ENCODE results near the gene HLCS.

The HLCS gene

GRCh38 chr21:36766511-36766910 lies 200.0 kb downstream of the HLCS start:
- DNase-seq: no peak

- no peak for DNase-seq
These were observed 201.2 kb downstream of the HLCS start for GRCh38 chr21:36765229-36765628.

- no peak for DNase-seq
These were observed 203.2 kb downstream of the HLCS start for GRCh38 chr21:36763305-36763704.

DNA sequence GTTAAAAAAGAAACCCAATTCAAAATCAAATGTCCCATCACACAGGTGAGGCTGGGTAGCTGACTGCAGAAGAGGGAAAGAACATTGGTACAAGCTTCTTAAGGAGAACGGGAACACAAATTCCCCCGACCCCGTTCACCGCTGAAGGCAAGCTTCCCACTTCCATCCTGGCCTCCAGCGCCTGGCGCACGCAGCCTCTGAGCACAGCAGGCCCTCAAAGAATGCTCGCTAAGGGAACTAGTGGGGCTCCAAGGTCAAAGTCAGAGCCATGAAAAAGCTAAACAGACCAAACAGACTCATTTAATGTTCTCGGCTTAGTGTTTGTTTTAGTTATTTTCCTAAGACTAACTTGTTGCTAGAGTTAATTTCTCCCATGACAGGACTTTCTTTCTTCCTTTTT lies 203.8 kb downstream of the HLCS start:
- no peak for DNase-seq

DNA sequence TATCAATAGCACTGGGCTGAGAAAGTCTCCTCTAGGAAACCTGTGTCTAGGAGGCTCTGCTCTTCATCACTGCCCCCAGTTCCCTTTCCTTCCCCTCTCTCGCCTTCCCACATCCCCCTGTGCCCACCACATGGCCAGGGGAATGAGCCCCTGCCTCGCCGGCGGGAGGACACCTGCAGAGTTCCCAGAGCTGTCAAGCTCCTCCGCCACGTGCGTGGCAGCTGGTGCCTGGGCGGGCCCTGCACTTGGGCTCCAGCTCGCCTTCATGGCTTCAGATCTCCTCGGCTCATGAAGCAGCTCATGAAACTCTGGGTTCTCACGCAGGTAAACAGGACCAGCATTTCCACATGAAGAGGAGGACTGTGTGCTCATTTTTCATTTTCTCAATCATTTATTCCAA lies 204.8 kb downstream of the HLCS start:
- no peak for DNase-seq

- no peak for DNase-seq
These were observed 207.0 kb downstream of the HLCS start for GRCh38 chr21:36759348-36760083.

- no peak for DNase-seq
These were observed 209.3 kb downstream of the HLCS start for GRCh38 chr21:36757196-36757595.

DNA sequence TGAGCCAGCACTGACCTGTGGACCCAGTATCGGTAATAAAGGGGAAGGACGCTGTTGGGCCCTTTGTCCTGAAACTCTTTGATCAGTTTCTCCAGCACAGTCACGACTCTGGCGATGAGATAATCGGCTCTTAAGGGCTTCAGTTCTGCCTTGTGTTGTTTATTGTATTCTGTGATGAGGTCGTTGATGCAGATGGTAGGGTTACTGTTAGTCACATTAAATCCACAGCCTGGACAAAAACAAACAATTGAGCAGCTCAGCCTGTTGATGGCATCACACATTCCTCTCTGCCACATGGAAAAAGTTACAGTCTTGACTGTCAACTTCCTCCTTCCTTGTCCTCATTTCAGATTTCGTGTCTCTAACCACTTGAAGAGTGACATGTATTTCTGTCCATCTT lies 209.9 kb downstream of the HLCS start:
- DNase-seq: no peak

DNA sequence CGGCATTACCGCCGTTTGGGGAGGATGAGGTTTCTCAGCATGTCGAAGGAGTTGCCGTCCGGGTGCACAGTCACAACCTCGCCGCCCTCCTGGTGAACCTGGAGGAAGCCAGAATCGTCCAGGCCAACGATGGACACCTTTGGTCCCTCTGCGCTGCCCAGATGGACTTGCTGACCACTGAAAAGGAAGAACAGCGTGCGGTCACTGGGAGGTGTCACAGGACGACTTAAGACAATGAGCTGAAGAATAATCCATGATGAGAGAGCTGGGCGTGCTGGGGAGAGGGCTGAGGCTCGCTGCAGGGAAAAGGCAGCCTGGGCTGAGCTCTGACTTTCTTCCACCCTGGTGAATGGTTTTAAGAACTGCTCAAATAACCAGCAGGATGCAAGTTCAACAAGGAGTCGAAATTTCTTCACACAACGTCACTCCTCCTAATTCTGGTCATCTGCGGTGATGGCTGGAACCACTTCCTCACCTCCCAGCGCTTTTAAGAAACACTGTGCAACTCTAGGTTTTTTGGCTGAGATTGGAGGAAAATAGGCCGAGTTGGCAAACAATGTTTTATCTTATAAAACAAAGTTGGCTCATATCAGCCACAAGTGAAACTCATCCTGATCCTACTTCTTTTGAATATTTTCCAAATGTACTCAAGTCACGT lies 212.1 kb downstream of the HLCS start:
- no peak for DNase-seq

DNA sequence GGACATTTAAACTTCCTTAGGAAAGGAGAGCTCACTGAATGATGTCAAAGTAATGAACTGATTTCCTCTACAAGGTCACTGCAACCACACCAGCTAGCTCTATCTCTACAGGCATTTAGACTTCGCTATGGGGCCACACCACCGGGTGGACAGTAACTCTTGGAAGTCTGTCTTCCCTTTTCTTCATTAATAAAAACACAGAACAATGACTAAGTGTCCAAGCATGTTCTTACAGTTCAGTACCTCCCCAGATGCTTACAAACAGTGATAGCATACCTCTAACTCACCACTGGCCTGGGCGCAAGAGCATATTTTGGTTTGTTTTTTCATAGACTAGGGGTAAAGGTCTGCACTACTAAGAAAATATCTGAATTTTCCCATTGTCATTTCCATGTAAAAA lies 212.9 kb downstream of the HLCS start:
- no peak for DNase-seq

DNA sequence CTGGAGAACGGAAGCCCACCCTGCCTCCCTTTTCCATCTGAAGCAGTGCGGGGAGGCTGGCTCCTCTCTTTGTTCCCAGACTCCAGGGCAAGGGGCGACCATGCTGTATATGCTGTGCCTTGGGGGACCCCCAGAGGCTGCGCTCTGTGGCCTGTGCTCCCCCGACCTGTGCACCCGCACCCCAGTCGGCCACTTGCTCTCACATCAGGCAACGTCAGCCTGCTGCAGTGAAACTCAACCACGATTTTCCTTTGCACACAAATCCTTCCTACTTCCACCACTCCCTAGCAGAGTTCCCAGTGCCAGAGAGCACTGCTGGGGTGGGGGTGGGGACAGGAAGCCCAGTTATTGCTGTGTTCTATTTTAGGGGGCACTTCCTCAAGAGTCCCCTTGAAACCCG lies 215.1 kb downstream of the HLCS start:
- DNase-seq: no peak

DNA sequence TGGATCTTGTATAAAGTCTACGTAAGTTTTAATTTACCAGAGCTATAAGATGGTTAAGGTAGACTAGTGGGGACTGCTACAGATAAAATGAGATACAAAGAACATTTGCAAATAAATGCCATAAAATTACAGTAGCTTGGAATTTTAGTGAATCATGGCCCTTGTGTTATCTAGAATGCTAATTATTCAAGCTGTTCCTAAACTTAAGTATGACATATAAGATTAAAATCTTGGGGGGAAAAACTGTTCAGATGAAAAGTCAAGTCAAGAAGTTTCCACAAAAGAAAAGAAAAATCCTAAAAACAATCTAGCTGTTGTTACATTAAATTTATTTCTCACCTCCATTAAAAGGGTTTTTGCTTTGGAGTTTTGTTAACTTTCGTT lies 215.9 kb downstream of the HLCS start:
- no peak for DNase-seq

DNA sequence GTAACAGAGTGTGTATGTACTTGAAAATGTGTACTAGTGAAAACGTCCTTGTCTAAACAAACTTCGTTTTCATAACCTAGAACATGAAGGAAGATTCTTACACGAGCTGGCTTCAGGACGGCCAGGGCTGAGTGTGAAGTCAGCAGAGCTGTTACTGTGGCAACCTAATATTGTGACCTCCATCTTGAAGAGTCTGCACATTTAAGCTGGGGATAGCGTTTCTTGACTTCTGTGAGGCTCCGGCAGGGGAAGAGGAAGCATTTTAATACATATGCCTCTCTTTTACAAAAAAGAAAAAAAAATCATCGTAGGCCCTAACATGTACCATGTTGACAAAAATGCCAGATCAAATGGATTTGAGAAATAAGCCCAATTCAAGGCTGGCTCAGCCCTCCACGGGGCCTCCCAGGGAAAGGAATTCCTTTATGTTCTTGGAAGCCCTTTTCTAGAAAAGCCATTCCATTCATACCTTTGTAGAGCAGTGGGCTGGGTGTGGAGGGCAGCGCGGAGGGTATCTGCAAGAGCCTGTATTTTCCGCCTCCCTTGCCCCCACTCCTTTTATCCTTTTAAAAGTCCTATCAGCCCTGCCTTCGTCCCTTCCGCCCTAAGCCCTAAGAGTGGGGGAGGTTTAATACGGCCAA lies 216.4 kb downstream of the HLCS start:
- peak; percentile 67 for DNase-seq

DNA sequence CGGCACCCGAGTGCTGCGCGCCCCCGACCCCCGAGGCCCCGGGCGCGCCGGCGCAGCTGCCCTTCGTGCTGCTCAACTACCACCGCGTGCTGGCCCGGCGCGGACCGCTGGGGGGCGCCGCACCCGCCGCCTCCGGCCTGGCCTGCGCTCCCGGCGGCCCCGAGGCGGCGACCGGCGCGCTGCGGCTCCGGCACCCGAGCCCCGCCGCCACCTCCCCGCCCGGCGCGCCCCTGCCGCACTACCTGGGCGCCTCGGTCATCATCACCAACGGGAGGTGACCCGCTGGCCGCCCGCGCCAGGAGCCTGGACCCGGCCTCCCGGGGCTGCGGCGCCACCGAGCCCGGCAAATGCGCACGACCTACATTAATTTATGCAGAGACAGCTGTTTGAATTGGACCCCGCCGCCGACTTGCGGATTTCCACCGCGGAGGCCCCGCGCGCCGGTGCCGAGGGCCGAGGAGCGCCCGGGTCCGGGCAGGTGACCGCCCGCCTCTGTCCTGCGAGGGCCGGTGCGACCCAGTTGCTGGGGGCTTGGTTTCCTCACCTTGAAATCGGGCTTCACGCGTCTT lies 218.6 kb downstream of the HLCS start:
- peak; percentile 74 for DNase-seq

DNA sequence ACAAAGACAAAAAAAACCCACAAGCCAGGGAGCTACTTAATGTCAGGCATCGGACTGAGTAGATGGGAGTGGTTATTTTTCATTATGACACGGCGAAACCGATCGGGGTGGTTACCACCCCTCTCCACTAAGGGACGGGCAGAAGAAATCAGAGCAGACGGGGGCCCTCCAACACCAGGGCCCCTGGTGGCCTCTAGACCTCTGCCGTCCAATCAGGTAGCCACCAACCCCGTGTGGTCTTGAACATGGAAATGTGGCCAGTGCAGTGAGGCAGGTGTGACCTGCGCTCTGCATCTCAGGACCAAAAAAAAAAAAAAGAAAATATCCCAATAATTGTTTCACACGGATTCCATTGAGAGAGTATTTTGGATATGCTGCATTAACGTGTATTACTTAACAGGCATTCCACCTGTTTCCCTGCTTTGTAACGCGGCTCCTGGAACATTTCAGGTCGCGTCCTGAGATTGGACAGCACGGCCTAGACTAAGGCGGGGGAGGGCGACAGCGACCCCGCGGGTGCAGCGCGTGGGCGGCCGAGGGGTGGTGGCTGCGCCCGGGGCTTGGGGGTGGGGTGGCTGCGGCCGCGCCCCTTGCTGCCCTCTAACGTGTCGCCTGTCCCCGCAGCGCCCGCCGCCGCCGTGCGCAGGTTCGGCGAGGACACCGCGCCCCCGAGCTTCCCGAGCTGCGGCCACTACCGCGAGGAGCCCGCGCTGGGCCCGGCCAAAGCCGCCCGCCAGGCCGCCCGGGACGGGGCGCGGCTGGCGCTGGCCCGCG lies 219.2 kb downstream of the HLCS start:
- no peak for DNase-seq

- no peak for DNase-seq
These were observed 221.0 kb downstream of the HLCS start for GRCh38 chr21:36745459-36745858.

DNA sequence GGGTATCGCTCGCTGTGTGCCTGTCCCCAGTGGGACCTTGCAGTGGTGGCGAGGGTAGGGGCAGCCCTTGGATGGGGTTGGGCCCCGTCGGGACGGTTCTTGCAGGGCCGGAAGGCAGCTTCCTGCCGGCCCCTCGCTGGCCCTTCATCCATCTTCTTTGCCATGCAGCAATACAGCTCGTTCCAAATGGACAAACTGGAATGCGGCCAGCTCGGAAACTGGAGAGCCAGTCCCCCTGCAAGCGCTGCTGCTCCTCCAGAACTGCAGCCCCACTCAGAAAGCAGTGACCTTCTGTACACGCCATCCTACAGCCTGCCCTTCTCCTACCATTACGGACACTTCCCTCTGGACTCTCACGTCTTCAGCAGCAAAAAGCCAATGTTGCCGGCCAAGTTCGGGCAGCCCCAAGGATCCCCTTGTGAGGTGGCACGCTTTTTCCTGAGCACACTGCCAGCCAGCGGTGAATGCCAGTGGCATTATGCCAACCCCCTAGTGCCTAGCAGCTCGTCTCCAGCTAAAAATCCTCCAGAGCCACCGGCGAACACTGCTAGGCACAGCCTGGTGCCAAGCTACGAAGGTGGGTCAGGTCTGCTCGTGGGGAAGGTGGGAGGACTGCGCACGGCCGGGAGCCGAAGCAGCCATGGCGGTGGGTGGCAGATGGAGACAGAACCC lies 221.8 kb downstream of the HLCS start:
- peak; percentile 65 for DNase-seq

DNA sequence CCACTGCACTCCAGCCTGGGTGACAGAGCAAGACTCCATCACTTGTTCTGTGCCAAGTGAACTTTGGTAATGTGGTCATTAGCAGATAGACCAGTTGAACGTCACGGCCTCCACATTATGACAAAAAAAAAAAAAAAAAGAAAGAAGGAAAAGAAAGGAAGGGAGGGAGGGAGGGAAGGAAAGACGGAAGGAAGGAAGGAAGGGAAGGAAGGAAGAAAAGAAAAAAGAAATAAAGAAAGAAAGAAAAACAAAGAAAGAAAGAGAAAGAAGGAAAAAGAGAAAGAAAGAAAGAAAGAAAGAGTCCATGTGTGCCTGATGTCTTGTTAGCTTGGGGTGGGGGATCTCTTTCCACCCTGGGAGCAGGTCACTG lies 222.3 kb downstream of the HLCS start:
- DNase-seq: no peak

- DNase-seq: no peak
These were observed 223.0 kb downstream of the HLCS start for GRCh38 chr21:36743446-36743845.

DNA sequence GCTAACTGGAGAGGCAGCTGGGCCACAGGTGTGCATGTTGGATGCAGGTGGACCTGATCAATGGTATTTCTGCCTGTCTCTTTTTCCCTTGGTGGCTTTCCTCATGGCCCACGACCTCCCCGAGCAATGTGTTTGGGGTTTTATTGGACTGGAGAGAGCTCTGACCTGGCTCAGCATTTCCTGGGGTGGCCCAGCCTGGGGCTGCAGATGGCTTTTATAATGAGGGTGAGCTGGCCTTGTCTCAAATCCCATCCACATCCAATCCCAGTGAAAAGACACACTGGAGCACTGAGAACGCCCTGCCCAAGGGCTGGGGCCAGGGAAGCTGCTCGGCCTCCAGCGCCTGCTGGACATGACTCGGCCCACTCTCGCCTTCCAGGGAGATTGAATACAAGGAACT lies 223.5 kb downstream of the HLCS start:
- no peak for DNase-seq

DNA sequence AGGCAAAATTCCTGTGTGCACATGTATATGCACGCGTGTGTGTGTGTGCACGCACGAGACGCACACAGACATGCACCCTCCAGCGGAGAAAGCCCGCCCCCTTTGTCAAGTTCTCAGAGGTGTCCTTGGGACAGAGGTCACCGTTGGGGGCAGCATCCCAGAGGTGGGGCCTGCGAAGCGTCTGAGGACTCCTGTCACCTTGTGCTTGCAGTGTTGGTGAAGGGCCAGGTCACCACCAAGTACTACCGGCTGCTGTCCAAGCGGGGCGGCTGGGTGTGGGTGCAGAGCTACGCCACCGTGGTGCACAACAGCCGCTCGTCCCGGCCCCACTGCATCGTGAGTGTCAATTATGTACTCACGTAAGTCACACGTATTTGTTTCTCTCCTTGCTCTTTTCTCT lies 225.0 kb downstream of the HLCS start:
- no peak for DNase-seq

DNA sequence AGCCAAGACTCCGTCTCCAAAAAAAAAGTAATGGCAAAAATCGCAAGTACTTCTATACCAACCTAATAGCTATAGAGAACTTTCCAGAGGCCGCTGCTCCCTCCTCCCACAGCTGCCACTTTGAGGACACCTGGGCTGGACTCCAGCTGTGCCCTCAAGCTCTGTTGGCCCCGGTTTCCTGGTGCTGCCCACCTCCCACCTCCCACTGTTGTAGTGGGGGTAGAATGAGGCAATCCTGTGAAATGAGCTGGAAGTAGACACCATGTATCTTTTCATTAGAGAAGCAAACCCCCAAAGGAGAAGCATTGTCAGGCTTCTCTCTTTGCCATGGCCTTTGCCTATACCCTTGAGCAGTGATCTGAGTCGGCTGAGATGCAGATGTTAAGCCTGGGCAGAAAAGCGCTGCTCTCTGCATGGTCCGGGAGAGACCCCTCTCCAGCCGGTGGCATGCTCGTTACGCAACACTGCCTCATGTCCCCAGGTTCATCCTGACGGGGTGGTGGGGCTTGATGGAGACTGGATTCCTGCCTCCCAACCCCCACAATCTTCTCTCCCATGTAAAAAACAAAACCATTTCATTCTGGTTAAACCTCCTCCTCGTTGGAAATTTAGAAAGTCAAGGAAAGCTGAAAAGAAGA lies 227.9 kb downstream of the HLCS start:
- DNase-seq: no peak
